ENCODE measurements around the gene CIZ1.

Gene CIZ1

GRCh38 chr9:128166169-128166568, 25.2 kb downstream of the CIZ1 start:
- no peak for ATAC-seq (ENCODE audit: low read depth)
- H3K36me3 ChIP-seq (ENCODE audit: low read depth): peaks cover 69% of the 10 kb centered on the region

GRCh38 chr9:128164307-128164885, 27.0 kb downstream of the CIZ1 start:
- Histone ChIP-seq H3K36me3 (ENCODE audit: low read depth) (peaks cover 58% of the 10 kb centered on the region), H3K4me1 (ENCODE audit: insufficient read depth, poor library complexity, severe bottlenecking) (no peaks in the 10 kb centered on the region)

More at GRCh38 chr9:128166169-128166568, 25.2 kb downstream of the CIZ1 start:
- Histone ChIP-seq H3K27me3 (ENCODE audit: insufficient read depth, poor library complexity, severe bottlenecking) (no peaks in the 10 kb centered on the region), H3K27ac (ENCODE audit: poor library complexity, severe bottlenecking) (no peak overlapping the region), H3K4me1 (ENCODE audit: insufficient read depth, poor library complexity, severe bottlenecking) (no peaks in the 10 kb centered on the region), H3K9me3 (ENCODE audit: severe bottlenecking) (no peaks in the 10 kb centered on the region), H3K4me3 (ENCODE audit: severe bottlenecking) (no peak overlapping the region)
- peak; percentile 55 for DNase-seq (ENCODE audit: low spot score)
- no peak for TF ChIP-seq CTCF (IDR thresholded peaks at IDR 0.05; ENCODE audit: poor library complexity, severe bottlenecking)

GRCh38 chr9:128163523-128164306, 27.7 kb downstream of the CIZ1 start:
- no peak for ATAC-seq (ENCODE audit: low read depth)
- Histone ChIP-seq H3K4me3 (ENCODE audit: severe bottlenecking) (no peak overlapping the region), H3K36me3 (ENCODE audit: low read depth) (peaks cover 51% of the 10 kb centered on the region), H3K27me3 (ENCODE audit: insufficient read depth, poor library complexity, severe bottlenecking) (no peaks in the 10 kb centered on the region), H3K4me1 (ENCODE audit: insufficient read depth, poor library complexity, severe bottlenecking) (no peaks in the 10 kb centered on the region), H3K27ac (ENCODE audit: poor library complexity, severe bottlenecking) (no peak overlapping the region), H3K9me3 (ENCODE audit: severe bottlenecking) (no peaks in the 10 kb centered on the region)
- DNase-seq (ENCODE audit: low spot score): peak; percentile 60
- no peak for TF ChIP-seq CTCF (IDR thresholded peaks at IDR 0.05; ENCODE audit: poor library complexity, severe bottlenecking)

More at GRCh38 chr9:128164307-128164885, 27.0 kb downstream of the CIZ1 start:
- no peak overlapping the region for H3K27ac ChIP-seq (ENCODE audit: poor library complexity, severe bottlenecking)
- H3K27me3 ChIP-seq (ENCODE audit: insufficient read depth, poor library complexity, severe bottlenecking): no peaks in the 10 kb centered on the region
- DNase-seq (ENCODE audit: low spot score): no peak
- no peaks in the 10 kb centered on the region for H3K9me3 ChIP-seq (ENCODE audit: severe bottlenecking)
- no peak overlapping the region for H3K4me3 ChIP-seq (ENCODE audit: severe bottlenecking)
- ATAC-seq (ENCODE audit: low read depth): no peak
- no peak for TF ChIP-seq CTCF (IDR thresholded peaks at IDR 0.05; ENCODE audit: poor library complexity, severe bottlenecking)

GRCh38 chr9:128163027-128163515, 28.3 kb downstream of the CIZ1 start:
- Histone ChIP-seq H3K27ac (ENCODE audit: poor library complexity, severe bottlenecking) (no peak overlapping the region), H3K27me3 (ENCODE audit: insufficient read depth, poor library complexity, severe bottlenecking) (no peaks in the 10 kb centered on the region), H3K4me3 (ENCODE audit: severe bottlenecking) (no peak overlapping the region), H3K9me3 (ENCODE audit: severe bottlenecking) (no peaks in the 10 kb centered on the region), H3K4me1 (ENCODE audit: insufficient read depth, poor library complexity, severe bottlenecking) (no peaks in the 10 kb centered on the region), H3K36me3 (ENCODE audit: low read depth) (peaks cover 45% of the 10 kb centered on the region)
- ATAC-seq (ENCODE audit: low read depth) (no peak), DNase-seq (ENCODE audit: low spot score) (peak; percentile 38)
- no peak for TF ChIP-seq CTCF (IDR thresholded peaks at IDR 0.05; ENCODE audit: poor library complexity, severe bottlenecking)
